Sigmoid colon (tissue), 7 donors: ENCODE data around the gene CEP104. TPM values are rescaled to one million over a fixed set of nuclear protein-coding genes. Genes with fewer than 3 reads are reported as not detected.

ENCODE experiments used
- DNase-seq: peaks from one replicate; pipeline ENCODE4 v3.0.0-alpha.2; 2019
- H3K27ac ChIP-seq, 4 donors: fragments of 200-600 bp; sonication (generic); one replicate each; pipeline ENCODE4 v1.5.1; 2016 to 2019; ENCODE audit warnings: mild to moderate bottlenecking in 1 of 4
- H3K27me3 ChIP-seq, 3 donors: fragments of 200-600 bp; sonication (generic); one replicate each; pipeline ENCODE4 v1.5.1; 2019; ENCODE audit warnings: mild to moderate bottlenecking in 1 of 3
- H3K36me3 ChIP-seq, 4 donors: fragments of 200-600 bp; sonication (generic); one replicate each; pipeline ENCODE4 v1.5.1; 2016 to 2019
- H3K4me1 ChIP-seq, 4 donors: fragments of 200-600 bp; sonication (generic); one replicate each; pipeline ENCODE4 v1.5.1; 2017 to 2019
- H3K4me3 ChIP-seq, 4 donors: fragments of 200-600 bp; sonication (generic); one replicate each; pipeline ENCODE4 v1.5.1; 2017 to 2019; ENCODE audit warnings: mild to moderate bottlenecking in 2 of 4, moderate library complexity in 1 of 4
- H3K9me3 ChIP-seq, 4 donors: fragments of 200-600 bp in 3 of 4; sonication (generic) in 3 of 4; one replicate each; pipeline versions ENCODE4 v1.5.1 to v1.6.1; 2013 to 2019
- EP300 ChIP-seq, 4 donors: sonication (generic); formaldehyde crosslinking; IDR thresholded peaks; one replicate each; pipeline ENCODE4 v1.6.1; 2017; ENCODE audit warnings: antibody characterized with exemption in 4 of 4
- POLR2A ChIP-seq, 2 donors: fragments of 450-650 bp; IDR thresholded peaks; one replicate each; pipeline ENCODE4 v1.6.1; 2016; ENCODE audit warnings: antibody characterized with exemption in 2 of 2, mild to moderate bottlenecking in 2 of 2, moderate library complexity in 2 of 2
- POLR2AphosphoS5 ChIP-seq, 4 donors: sonication (generic); formaldehyde crosslinking; IDR thresholded peaks; one replicate each; pipeline ENCODE4 v1.6.1; 2017; ENCODE audit warnings: antibody characterized with exemption in 4 of 4
- WGBS, 2 donors: extraction: QIAGEN DNeasy Blood & Tissue Kit; methylation state at CpG; one replicate each; pipeline ENCODE4 v1.1.7; 2013; 5-methylcytosine and 5-hydroxymethylcytosine counted together
- intact Hi-C: fragments of 100-400 bp; cut with DNase I; formaldehyde crosslinking; loops from one replicate; pipeline ENCODE4 v1.15.1; 2023
- polyA plus RNA-seq, 3 donors: library from polyadenylated mRNA; stranded (reverse); fragments of 200-250 nt; gene quantifications; one replicate each; pipeline ENCODE4 v1.2.3, GENCODE V29; 2013
- total RNA-seq, 4 donors: library from RNA; depleted of rRNA; stranded (reverse); fragments of >200 nt; gene quantifications; one replicate each; pipeline ENCODE4 v1.1.0, GENCODE V29; 2016
- TF ChIP-seq, protein P1 (sequence below), 4 experiments: fragments of 450-650 bp in 3 of 4; fragments of 200-600 bp in 1 of 4; IDR thresholded peaks; one replicate each; pipeline ENCODE4 v1.5.1; 2016 to 2019; ENCODE audit warnings: antibody characterized with exemption in 4 of 4, mild to moderate bottlenecking in 3 of 4, moderate library complexity in 2 of 4
- donor health status: healthy with polysubstance abuse.
- donor health status: Bipolar disorder and iron deficiency.
- donor health status: healthy.

CEP104 gene
- total and polyA plus RNA-seq, 7 donors, result 12.0 to 32.5 (median 21.6) TPM

GRCh38 chr1:3778590-3779264 lies 78.3 kb downstream of the CEP104 start:
- no peak for DNase-seq
- no peak for TF ChIP-seq EP300 (IDR thresholded peaks at IDR 0.05)
- TF ChIP-seq, protein P1, sequence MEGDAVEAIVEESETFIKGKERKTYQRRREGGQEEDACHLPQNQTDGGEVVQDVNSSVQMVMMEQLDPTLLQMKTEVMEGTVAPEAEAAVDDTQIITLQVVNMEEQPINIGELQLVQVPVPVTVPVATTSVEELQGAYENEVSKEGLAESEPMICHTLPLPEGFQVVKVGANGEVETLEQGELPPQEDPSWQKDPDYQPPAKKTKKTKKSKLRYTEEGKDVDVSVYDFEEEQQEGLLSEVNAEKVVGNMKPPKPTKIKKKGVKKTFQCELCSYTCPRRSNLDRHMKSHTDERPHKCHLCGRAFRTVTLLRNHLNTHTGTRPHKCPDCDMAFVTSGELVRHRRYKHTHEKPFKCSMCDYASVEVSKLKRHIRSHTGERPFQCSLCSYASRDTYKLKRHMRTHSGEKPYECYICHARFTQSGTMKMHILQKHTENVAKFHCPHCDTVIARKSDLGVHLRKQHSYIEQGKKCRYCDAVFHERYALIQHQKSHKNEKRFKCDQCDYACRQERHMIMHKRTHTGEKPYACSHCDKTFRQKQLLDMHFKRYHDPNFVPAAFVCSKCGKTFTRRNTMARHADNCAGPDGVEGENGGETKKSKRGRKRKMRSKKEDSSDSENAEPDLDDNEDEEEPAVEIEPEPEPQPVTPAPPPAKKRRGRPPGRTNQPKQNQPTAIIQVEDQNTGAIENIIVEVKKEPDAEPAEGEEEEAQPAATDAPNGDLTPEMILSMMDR (IDR thresholded peaks at IDR 0.05), result no peak
- no peak for TF ChIP-seq POLR2AphosphoS5 (IDR thresholded peaks at IDR 0.05)
- no peak for TF ChIP-seq POLR2A (IDR thresholded peaks at IDR 0.05)
- 83 to 85% methylated on average over 14 of the region's 14 CpGs for WGBS, 2 donors
- intact Hi-C loops, result no loop called here
- Histone ChIP-seq H3K27ac (no peak overlapping the region), H3K4me3 (no peak overlapping the region), H3K4me1 (peaks cover 0 to 15% (median 10%) of the 10 kb centered on the region in 4 donors), H3K9me3 (no peaks in the 10 kb centered on the region), H3K27me3 (no peaks in the 10 kb centered on the region), H3K36me3 (peaks cover 14 to 56% (median 44%) of the 10 kb centered on the region in 4 donors)

DNA sequence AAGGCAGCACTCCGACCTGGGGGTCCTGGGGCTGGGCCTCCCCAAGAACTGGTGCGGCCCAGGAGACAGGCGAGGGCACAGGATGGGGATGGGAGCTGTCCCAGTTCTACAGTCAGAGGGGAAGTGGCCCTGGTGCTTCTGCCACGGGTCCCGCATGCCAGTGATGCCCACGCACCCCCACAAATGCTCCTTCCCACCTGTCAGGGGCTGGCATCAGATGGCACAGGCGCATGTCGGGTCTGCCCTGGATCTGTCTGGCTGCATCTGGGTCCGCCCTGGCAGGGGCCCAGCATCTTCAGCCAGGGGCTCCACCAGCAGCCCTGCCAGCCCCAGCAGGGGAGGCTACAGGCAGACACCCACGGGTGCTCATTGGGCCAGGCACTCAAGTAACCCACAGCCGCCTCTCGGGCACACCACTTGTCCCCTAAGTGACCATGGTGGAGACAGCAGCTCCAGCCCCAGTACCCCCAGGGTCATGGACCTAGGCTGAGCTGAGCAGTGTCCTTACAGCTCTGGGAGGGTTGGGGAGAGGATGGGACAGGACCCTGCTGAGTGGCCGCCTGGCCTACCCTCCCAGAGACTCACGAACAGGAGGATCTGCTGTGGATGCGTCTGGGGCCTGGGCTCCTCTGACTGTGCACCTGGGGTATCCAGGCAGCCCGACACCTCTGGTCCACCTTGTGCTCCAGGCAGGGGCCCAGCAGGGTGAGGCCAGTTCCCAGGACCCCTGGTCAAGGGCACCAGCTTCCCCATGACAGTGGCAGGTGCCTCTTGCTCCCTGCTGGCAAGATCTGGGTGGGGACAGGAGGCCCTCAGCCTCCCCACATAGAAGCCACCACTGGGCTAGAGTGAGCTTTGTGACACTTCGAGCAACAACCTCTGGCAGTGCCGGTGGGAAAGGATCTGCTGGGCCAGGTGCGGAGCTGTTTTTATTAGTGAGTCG lies 79.1 kb downstream of the CEP104 start:
- Histone ChIP-seq H3K36me3 (peaks cover 14 to 48% (median 39%) of the 10 kb centered on the region in 4 donors), H3K9me3 (no peaks in the 10 kb centered on the region), H3K4me3 (no peak overlapping the region), H3K27ac (no peak overlapping the region), H3K27me3 (no peaks in the 10 kb centered on the region), H3K4me1 (peaks cover 0 to 20% (median 16%) of the 10 kb centered on the region in 4 donors)
- no peak for DNase-seq
- intact Hi-C loops, result no loop called here
- WGBS, 2 donors, result 89% methylated on average over 20 of the region's 20 CpGs
- TF ChIP-seq, protein P1 (IDR thresholded peaks at IDR 0.05), result no peak
- no peak for TF ChIP-seq EP300 (IDR thresholded peaks at IDR 0.05)
- no peak for TF ChIP-seq POLR2A (IDR thresholded peaks at IDR 0.05)
- no peak for TF ChIP-seq POLR2AphosphoS5 (IDR thresholded peaks at IDR 0.05)

GRCh38 chr1:3777078-3777547 lies 79.9 kb downstream of the CEP104 start:
- intact Hi-C loops, result no loop called here
- Histone ChIP-seq H3K36me3 (peaks cover 14 to 40% (median 31%) of the 10 kb centered on the region in 4 donors), H3K9me3 (no peaks in the 10 kb centered on the region), H3K4me1 (peaks cover 0 to 26% (median 20%) of the 10 kb centered on the region in 4 donors), H3K27ac (no peak overlapping the region), H3K4me3 (no peak overlapping the region), H3K27me3 (no peaks in the 10 kb centered on the region)
- 83 to 89% methylated on average over 10 of the region's 10 CpGs for WGBS, 2 donors
- DNase-seq, result no peak
- TF ChIP-seq POLR2A (IDR thresholded peaks at IDR 0.05), result no peak
- TF ChIP-seq, protein P1 (IDR thresholded peaks at IDR 0.05), result no peak
- no peak for TF ChIP-seq POLR2AphosphoS5 (IDR thresholded peaks at IDR 0.05)
- no peak for TF ChIP-seq EP300 (IDR thresholded peaks at IDR 0.05)

DNA sequence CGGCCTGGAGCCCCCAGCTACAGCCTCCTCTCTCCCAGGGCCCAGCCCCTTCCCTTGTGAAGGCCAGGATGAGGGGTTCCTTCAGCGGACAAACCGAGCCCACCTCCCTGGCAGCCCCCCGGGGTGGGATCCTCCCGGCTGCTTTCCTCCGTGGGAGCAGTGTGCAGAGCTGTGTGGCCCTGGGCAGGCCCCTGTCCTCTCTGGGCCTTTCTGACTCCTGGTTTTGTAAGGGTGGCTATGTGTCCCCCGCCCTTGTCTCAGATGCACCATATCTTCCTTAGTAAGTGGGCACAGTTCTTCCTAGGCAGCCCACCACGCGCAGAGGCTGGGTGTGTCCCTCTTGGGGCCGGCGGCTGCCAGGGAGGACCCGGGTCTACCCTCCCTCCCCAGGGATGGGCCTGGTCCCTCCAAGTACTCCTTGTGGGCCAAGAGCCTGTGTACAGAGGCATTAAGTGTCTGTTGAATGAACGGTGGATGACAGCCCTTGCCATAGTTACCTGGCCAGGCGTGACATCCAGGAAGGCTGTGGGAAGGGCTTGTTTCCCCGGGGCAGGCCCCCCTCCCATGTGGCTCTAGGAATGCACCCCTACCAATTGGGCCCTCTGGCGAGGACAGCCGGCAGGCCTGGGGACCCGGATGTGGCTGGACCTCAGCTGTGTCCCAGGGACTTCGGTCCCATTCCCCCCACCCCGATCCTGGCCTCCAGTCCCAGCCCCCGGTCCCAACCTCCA lies 80.6 kb downstream of the CEP104 start:
- intact Hi-C loops, result no loop called here
- WGBS, 2 donors, result 60 to 78% methylated on average over 21 of the region's 21 CpGs
- peaks cover 9 to 33% (median 24%) of the 10 kb centered on the region in 4 donors for H3K36me3 ChIP-seq
- H3K9me3 ChIP-seq, result no peaks in the 10 kb centered on the region
- DNase-seq, result no peak
- H3K4me3 ChIP-seq, result no peak overlapping the region
- H3K27me3 ChIP-seq, result no peaks in the 10 kb centered on the region
- peaks cover 0 to 33% (median 27%) of the 10 kb centered on the region in 4 donors for H3K4me1 ChIP-seq
- TF ChIP-seq, protein P1 (IDR thresholded peaks at IDR 0.05), result no peak
- TF ChIP-seq EP300 (IDR thresholded peaks at IDR 0.05), result no peak
- no peak for TF ChIP-seq POLR2A (IDR thresholded peaks at IDR 0.05)
- TF ChIP-seq POLR2AphosphoS5 (IDR thresholded peaks at IDR 0.05), result no peak
- no peak overlapping the region for H3K27ac ChIP-seq
